GM12878 (cell line): ENCODE data around the gene TMEM45B.

Experiments
- CBX3 ChIP-seq: fragments of 200-600 bp; sonication (generic); IDR thresholded peaks from 2 replicates; pipeline ENCODE4 v1.6.1; 2016; ENCODE audit warnings: low read depth, borderline replicate concordance
- HCFC1 ChIP-seq: fragments of 150-350 bp; IDR thresholded peaks from 2 replicates; pipeline ENCODE4 v1.6.1; 2014; ENCODE audit warnings: low read length
- KAT2A ChIP-seq: conservative IDR thresholded peaks from 2 replicates; pipeline ENCODE4 v1.6.1; 2011; ENCODE audit warnings: low read depth, low read length; ENCODE audit not compliant: control insufficient read depth
- PBX3 ChIP-seq: IDR thresholded peaks from 2 replicates; pipeline ENCODE4 v1.6.1; 2011; ENCODE audit warnings: mild to moderate bottlenecking, low read depth, low read length, moderate library complexity; ENCODE audit not compliant: insufficient replicate concordance
- RAD21 ChIP-seq: IDR thresholded peaks from 2 replicates; pipeline ENCODE4 v1.6.1; 2011; ENCODE audit warnings: mild to moderate bottlenecking, low read depth, low read length, moderate library complexity; ENCODE audit not compliant: insufficient read depth
- REST ChIP-seq: IDR thresholded peaks from 2 replicates; pipeline ENCODE4 v1.6.1; 2012; ENCODE audit warnings: mild to moderate bottlenecking, low read depth, low read length
- SRF ChIP-seq, 2 experiments: IDR thresholded peaks; 2 replicates each; pipeline ENCODE4 v1.6.1; 2011; ENCODE audit warnings: low read depth in 2 of 2, low read length in 2 of 2, mild to moderate bottlenecking in 1 of 2, moderate library complexity in 1 of 2

GRCh38 chr11:129814244-129815014, 1.2 kb upstream of the TMEM45B start:
- TF ChIP-seq CBX3 (no peak), RAD21 (no peak), KAT2A (no peak), HCFC1 (no peak), PBX3 (no peak), SRF (IDR thresholded peaks at IDR 0.05; ENCODE audit: low read depth in 2 of 2, low read length in 2 of 2) (no peak), REST (no peak)
